ENCODE measurements around the gene SLC38A10. TPM values are rescaled to one million over a fixed set of nuclear protein-coding genes. Genes with fewer than 3 reads are reported as not detected.

Gene SLC38A10
- total and polyA plus RNA-seq, 7 donors = 7.8 to 88.7 (median 37.9) TPM

GRCh38 chr17:81274471-81274855 lies 20.6 kb downstream of the SLC38A10 start:
- Histone ChIP-seq H3K36me3 (peaks cover 7 to 67% (median 29%) of the 10 kb centered on the region in 4 donors), H3K27ac (no peak overlapping the region), H3K9me3 (no peaks in the 10 kb centered on the region), H3K4me3 (no peak overlapping the region), H3K4me1 (peaks cover 0 to 33% (median 20%) of the 10 kb centered on the region in 4 donors), H3K27me3 (no peaks in the 10 kb centered on the region)
- intact Hi-C loops (cut with DNase I) = no loop called here
- no peak for DNase-seq
- WGBS, 2 donors = 96 to 97% methylated on average over 14 of the region's 14 CpGs
- TF ChIP-seq EP300 (IDR thresholded peaks at IDR 0.05) = no peak
- TF ChIP-seq CTCF (IDR thresholded peaks at IDR 0.05) = no peak
- no peak for TF ChIP-seq POLR2A (IDR thresholded peaks at IDR 0.05)
- no peak for TF ChIP-seq POLR2AphosphoS5 (IDR thresholded peaks at IDR 0.05)

- no peak overlapping the region for H3K27ac ChIP-seq
- peaks cover 10 to 68% (median 31%) of the 10 kb centered on the region in 4 donors for H3K36me3 ChIP-seq
- H3K4me3 ChIP-seq = no peak overlapping the region
- no peaks in the 10 kb centered on the region for H3K9me3 ChIP-seq
- 96 to 97% methylated on average over 31 of the region's 31 CpGs for WGBS, 2 donors
- no peak for TF ChIP-seq POLR2AphosphoS5 (IDR thresholded peaks at IDR 0.05)
- no peak for TF ChIP-seq POLR2A (IDR thresholded peaks at IDR 0.05)
- TF ChIP-seq EP300 (IDR thresholded peaks at IDR 0.05) = no peak
- no peak for TF ChIP-seq CTCF (IDR thresholded peaks at IDR 0.05)
- intact Hi-C loops (cut with DNase I) = no loop called here
- peaks cover 0 to 29% (median 19%) of the 10 kb centered on the region in 4 donors for H3K4me1 ChIP-seq
- no peaks in the 10 kb centered on the region for H3K27me3 ChIP-seq
- no peak for DNase-seq
Observed at GRCh38 chr17:81273698-81274470, 21.2 kb downstream of the SLC38A10 start.

GRCh38 chr17:81272616-81273015 lies 22.5 kb downstream of the SLC38A10 start:
- no peak for DNase-seq
- no peak overlapping the region for H3K27ac ChIP-seq
- intact Hi-C loops (cut with DNase I) = no loop called here
- no peak overlapping the region for H3K4me3 ChIP-seq
- H3K9me3 ChIP-seq = no peaks in the 10 kb centered on the region
- 71 to 86% methylated on average over 12 of the region's 12 CpGs for WGBS, 2 donors
- H3K27me3 ChIP-seq = no peaks in the 10 kb centered on the region
- peaks cover 0 to 16% (median 12%) of the 10 kb centered on the region in 4 donors for H3K4me1 ChIP-seq
- H3K36me3 ChIP-seq = peaks cover 10 to 71% (median 32%) of the 10 kb centered on the region in 4 donors
- TF ChIP-seq POLR2AphosphoS5 (IDR thresholded peaks at IDR 0.05) (no peak), EP300 (IDR thresholded peaks at IDR 0.05) (no peak)

GRCh38 chr17:81271226-81271625 lies 23.9 kb downstream of the SLC38A10 start:
- Histone ChIP-seq H3K27ac (no peak overlapping the region), H3K36me3 (peaks cover 10 to 71% (median 32%) of the 10 kb centered on the region in 4 donors), H3K4me3 (no peak overlapping the region), H3K27me3 (no peaks in the 10 kb centered on the region), H3K9me3 (no peaks in the 10 kb centered on the region), H3K4me1 (peaks cover 0 to 2% (median 0%) of the 10 kb centered on the region in 4 donors)
- 94 to 96% methylated on average over 12 of the region's 12 CpGs for WGBS, 2 donors
- intact Hi-C loops (cut with DNase I) = no loop called here
- no peak for DNase-seq
- TF ChIP-seq POLR2AphosphoS5 (IDR thresholded peaks at IDR 0.05) = no peak
- no peak for TF ChIP-seq CTCF (IDR thresholded peaks at IDR 0.05)
- no peak for TF ChIP-seq POLR2A (IDR thresholded peaks at IDR 0.05)
- no peak for TF ChIP-seq EP300 (IDR thresholded peaks at IDR 0.05)

GRCh38 chr17:81270279-81270678 lies 24.8 kb downstream of the SLC38A10 start:
- Histone ChIP-seq H3K9me3 (no peaks in the 10 kb centered on the region), H3K4me1 (no peaks in the 10 kb centered on the region), H3K27ac (no peak overlapping the region), H3K36me3 (peaks cover 10 to 72% (median 31%) of the 10 kb centered on the region in 4 donors), H3K4me3 (no peak overlapping the region), H3K27me3 (no peaks in the 10 kb centered on the region)
- no peak for TF ChIP-seq POLR2AphosphoS5 (IDR thresholded peaks at IDR 0.05)
- no peak for TF ChIP-seq EP300 (IDR thresholded peaks at IDR 0.05)
- no peak for TF ChIP-seq CTCF (IDR thresholded peaks at IDR 0.05)
- no peak for TF ChIP-seq POLR2A (IDR thresholded peaks at IDR 0.05)
- WGBS, 2 donors = 93 to 95% methylated on average over 18 of the region's 18 CpGs
- intact Hi-C loops (cut with DNase I) = no loop called here
- DNase-seq = no peak
